M059J (cell line): Measurements from ENCODE around the gene SSR1. TPM values are rescaled to one million over a fixed set of nuclear protein-coding genes. Genes with fewer than 3 reads are reported as not detected.
"Not testable (repeated sequence)": the region's sequence is repeated elsewhere in the genome, so short reads cannot be mapped to it uniquely, and the experiment has no call there.

Source experiments
- DNase-seq: peaks from one replicate; pipeline ENCODE4 v3.0.0-alpha.2; 2012; ENCODE audit warnings: low read depth
- total RNA-seq: library from RNA; depleted of rRNA; stranded (reverse); fragments of >200 nt; shearing (Covaris generic); gene quantifications from 2 replicates; pipeline ENCODE4 v1.2.3, GENCODE V29; 2014; rRNA removed

SSR1 gene
- 230 and 284 TPM in 2 replicates for total RNA-seq

DNA sequence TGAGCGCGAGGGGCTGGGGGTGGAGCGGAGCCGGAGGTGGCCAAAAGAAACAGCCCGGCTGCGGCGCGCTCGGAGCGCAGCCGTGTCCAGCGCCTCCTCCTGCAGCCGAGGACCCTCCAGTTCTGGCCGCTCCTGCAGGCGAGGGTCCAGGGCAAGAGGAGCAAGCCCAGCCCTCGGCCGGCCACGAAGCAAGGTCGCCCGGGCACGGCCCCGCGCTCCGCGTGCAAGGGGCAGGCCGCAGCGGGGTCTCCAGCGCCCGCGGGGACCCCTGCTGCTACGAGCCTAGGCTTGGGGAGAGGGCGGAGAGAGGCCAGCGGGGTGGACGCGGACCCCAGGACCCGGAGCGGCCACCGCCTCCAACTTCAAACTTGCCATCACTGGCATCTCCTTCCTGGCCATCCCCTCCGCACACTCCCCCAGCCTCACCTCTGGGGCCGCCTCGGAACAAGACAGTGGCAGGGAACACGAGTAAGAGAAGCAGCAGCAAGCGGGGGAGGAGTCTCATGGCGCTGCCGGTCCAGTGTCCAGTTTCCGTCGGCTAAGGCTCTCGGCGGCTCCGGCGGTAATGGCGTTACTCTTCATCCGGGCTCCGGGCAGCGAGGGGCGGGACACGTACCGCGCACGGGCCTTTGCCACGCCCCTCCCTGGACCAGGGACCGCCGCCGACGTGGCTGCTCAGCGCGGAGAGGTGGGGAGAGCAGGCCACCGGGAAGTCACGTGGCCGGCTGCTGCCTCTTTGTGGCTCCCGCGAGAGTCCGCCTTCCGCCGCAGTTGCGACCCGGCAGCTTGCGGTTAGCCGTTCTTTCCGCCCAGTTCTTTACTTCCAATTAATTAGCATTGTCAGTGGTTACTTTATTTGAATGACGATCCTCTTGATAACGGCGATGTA is at the start of gene SSR1:
TSS of gene SSR1 (minus strand) at position 584 of the 889 bp plus-strand sequence. CDS start at position 505, 79 bp downstream.
- peak; percentile 99 for DNase-seq

DNA sequence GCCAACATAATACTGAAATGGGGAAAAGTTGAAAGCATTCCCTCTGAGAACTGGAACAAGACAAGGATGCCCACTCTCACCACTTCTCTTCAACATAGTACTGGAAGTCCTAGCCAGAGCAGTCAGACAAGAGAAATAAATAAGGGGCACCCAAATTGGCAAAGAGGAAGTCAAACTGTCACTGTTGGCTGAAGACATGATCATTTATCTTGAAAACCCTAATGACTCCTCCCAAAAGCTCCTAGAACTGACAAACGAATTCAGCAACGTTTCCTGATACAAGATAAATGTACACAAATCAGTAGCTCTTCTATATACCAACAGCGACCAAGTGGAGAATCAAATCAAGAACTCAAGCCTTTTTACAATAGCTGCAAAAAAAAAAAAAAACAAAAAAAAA is 38.9 kb upstream of the SSR1 start:
- DNase-seq = not testable (repeated sequence)

DNA sequence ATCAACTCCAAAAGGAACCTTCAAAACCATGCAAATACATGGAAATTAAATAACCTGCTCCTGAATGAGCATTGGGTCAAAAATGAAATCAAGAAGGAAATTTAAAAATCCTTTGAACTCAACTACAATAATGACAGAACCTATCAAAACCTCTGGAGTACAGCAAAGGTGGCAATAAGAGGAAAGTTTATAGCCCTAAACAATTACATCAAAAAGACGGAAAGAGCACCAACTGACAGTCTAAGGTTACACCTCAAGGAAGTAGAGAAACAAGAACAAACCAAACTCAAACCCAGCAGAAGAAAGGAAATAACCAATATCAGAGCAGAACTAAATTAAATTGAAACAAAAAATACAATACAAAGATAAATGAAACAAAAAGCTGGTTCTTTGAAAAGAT is 37.6 kb upstream of the SSR1 start:
- DNase-seq = not testable (repeated sequence)

DNA sequence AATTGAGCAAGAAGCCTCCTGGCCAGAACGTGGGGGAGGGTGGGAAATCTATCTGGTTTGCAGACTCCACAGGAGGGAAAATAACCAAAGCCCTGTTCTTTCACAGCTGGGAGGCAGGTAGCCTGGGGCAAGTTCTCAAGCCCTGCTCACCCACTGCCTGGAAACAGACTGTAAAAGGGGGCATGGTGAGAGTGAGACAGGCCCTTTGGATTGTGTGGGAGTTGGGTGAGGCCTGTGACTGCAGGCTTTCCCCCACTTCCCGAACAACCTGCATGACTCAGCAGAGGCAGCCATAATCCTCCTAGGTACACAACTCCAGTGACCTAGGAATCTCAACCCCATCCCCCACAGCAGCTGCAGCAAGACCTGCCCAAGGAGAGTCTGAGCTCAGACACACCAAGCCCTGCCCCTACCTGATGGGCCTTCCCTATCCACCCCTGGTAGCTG is 34.6 kb upstream of the SSR1 start:
- peak; percentile 78 for DNase-seq

DNA sequence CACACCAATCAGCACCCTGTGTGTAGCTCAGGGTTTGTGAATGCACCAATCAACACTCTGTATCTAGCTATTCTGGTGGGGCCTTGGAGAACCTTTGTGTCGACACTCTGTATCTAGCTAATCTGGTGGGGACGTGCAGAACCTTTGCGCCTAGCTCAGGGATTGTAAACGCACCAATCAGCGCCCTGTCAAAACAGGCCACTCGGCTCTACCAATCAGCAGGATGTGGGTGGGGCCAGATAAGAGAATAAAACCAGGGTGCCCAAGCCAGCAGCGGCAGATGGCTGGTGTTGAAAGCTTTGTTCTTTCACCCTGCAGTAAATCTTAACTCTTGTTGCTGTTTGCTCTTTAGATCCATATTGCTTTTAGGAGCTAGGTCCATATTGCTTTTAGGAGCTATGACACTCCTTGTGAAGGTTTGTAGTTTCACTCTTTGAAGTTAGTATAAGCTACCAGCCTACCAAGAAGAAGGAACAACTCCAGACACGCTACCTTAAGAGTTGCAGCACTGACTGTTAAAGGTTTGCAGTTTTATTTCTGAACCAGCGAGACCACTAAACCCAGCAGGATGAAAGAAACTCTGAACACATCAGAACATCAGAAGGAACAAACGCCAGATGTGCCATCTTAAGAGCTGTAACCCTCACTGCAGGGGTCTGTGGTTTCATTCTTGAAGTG is 31.9 kb upstream of the SSR1 start:
- DNase-seq = not testable (repeated sequence)

DNA sequence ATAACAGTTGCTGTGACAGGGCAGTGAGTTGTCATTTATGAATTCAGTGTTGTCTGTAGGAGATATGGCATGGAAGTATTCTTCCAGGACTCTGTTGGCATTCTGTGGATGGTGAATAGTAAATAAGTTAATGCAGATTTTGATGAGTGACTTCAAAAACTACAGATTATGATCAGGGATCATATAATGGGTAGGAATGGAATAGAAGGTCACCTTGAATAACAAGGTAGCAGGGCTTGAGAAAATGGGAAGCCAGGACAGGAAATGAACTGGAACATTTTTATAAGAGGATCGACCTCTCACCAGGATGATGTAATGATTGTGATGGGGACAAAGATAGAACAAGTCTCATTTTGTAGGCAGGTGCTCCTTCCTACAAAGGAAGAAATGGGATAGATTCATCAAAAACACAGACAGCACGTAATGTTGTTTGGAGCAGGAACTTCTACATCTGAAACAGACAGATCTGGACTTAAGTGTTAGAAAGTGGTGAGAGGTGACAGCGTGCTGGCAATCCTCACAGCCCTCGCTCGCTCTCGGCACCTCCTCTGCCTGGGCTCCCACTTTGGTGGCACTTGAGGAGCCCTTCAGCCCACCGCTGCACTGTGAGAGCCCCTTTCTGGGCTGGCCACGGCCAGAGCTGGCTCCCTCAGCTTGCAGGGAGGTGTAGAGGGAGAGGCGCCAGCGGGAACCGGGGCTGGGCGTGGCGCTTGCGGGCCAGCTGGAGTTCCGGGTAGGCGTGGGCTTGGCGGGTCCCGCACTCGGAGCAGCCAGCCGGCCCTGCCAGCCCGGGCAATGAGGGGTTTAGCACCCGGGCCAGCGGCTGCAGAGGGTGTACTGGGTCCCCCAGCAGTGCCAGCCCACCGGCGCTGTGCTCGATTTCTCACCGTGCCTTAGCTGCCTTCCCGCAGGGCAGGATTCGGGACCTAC is 30.8 kb upstream of the SSR1 start:
- no peak for DNase-seq

DNA sequence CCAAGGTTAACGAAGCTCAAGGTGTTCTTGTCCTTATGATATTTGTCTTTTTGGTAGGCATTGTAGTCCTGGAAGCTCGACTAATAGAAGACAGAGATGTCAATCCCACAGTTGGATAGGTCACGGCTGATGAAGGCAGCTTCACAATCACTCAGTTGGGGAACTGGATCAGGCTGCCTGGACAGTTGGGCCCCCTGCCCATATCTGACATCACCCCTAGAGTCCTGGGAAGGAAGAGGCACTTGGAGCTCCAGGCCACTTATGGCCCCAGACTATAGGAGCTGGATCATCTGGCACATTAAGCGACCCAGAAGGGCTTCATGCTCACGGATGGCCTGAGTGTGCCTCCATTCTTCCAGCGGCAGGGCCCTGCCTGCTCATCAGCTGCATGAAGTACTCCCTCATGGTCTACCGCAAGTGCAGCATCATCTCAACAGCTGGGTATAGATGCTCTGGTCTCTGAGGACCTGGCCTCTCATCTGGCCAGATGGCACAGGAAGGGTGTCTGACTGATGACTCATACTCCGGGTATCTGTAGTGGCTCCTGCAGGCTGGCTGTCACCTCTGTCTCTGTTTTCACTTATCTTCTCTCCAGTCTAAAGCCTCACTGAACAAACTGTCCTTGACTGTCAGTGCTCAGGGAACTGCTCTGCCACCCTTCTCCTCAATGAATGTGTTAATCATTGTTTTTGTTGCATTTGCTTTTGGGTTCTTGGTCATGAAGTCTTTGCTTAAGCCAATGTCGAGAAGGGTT is 29.2 kb upstream of the SSR1 start:
- DNase-seq = peak; percentile 58

DNA sequence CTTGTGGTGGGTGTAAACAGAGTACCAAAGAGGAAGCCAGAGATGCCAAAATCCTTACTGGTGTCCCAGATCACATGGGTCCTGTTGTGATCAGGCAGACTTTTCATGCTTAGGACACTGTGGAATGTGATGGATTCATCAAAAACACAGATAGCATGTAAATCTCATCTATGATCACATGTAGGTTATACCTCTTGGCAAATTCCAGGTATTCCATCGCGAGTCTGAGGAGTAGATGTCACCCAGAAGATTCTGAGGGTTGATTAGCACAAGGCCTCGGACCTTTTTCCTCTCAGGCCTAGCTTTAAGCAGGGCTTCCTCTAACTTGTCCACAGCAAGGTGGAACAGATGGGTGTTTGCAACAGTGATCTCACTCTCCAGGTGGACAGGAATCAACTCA is 28.3 kb upstream of the SSR1 start:
- no peak for DNase-seq

DNA sequence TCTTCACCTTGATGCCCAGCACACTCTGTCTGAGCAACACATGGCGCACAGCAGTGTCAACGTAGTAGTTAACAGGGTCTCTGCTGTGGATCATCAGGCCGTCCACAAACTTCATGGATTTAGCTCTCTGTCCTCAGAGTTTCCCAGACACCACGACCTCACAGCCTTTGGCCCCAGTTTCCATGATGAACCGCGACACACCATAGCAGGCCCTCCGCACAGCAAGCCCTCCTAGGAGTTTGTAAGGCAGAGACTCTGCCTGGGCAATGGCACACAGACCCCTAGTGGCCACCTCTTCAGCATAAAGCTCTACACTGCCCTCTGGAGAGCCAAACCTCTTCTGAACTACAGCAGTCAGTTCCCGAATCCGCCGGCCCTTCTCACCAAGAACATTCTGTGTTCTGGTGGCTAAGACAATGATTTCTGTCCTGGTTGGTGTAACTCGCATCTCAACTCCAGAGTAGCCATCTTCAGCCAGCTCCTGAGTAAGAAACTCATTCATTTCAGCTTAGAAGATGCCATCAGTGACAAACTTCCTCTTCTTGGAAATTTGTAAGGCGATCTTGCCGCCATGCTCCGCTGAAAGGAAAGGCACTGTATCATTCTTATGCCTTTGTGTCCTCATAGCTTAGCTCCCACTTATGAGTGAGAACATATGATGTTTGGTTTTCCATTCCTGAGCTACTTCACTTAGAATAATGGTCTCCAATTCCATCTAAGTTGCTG is 26.2 kb upstream of the SSR1 start:
- DNase-seq = peak; percentile 27

DNA sequence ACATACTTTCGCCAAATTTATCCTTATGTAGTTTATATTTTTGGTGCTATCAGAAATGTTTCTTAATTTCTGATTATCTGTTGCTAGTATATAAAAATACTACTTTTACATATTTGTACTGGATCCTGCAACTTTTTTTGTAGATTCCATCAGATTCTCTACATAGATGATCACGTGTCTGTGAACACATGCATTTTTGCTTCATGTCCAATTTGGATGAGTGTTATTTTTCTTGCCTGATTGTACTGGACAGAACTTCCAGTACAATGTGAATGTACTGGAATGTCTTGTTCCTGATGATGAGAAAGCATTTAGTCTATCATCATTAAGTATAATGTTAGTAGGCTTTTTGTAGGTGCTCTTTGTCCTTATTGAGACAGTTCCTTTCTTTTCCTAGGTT is 25.0 kb upstream of the SSR1 start:
- DNase-seq = no peak

DNA sequence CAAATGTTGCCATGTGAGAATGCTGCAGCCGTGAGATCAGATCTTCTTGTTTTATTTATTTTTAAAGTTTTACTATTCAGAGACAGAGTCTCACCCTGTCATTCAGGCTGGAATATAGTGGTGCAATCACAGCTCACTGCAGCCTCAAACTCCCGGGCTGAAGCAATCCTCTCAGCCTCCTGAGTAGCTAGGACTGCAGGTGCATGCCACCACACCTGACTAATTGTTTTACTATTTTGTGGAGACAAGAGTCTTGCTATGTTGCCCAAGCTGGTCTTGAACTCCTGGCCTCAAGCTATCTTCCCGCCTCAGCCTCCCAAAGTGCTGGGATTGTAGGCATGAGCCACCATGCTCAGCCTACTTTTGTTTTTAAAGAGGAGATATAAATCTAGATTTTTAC is 22.5 kb upstream of the SSR1 start:
- DNase-seq = no peak

DNA sequence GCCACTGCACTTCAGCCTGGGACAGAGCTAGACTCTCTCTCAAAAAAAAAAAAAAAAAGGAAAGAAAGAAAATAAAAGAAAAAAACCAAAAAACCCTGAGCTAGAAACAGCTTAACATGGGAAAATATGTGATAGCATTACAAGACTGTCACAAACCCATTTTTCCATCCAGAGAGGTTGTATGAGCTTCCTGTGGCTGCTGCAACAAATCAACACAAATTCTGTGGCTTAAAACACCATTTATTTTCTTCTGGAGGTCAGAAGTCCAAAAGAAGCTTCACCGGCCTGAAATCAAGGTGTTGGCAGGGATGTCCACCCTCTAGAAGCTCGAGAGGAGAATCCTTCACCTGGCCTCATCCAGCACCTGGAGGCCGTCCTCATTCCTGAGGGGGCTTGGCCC is 21.7 kb upstream of the SSR1 start:
- no peak for DNase-seq

DNA sequence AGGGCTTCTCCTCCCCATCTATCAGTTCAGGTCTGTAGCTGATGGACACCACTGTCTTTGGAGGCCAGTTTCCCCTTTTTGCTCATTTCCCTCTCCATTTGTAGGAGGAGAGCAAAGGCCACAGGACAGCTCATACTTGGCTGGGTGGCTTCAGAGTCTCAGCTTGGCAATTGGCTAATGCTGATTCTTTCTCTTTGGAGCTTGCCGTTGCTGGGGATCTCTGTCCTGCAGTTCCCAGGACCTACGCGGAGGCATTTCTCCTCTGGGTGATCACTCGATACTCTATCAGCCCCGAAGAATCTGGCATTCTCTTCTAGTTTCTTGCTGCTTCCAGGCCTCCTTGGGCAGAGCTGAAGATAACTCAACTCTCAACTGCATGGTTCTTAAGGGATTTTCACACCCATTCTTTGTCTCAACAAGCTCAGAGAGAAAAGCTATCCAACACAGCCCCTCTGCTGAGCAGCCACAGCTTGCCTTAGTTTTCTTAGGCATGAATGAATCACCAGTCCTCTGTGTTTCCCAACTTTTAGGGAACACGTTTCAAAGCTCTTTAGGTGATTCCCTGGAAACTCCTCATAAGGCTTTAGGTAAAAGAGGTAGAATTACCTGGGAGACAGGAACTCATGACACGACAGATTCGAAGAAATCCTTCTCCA is 19.2 kb upstream of the SSR1 start:
- no peak for DNase-seq

DNA sequence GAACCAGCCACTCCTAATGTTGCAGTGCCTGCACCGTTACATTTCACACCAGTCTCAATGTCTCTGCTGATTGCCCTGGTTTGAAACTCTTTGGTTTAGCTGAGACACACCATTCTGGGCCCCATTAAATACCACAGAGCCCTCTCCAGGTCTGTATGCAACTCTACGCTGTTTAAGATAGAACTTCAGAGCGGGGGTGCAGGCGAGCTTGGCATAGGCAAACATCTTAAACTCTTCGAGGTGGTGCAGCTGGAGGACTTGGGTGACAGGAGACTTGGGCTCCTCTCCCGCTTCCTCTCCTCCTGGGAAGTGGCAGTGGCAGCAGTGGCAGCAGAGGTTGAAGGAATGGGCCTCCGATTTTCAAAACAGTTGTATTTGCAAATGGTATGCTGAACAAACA is 18.5 kb upstream of the SSR1 start:
- no peak for DNase-seq

DNA sequence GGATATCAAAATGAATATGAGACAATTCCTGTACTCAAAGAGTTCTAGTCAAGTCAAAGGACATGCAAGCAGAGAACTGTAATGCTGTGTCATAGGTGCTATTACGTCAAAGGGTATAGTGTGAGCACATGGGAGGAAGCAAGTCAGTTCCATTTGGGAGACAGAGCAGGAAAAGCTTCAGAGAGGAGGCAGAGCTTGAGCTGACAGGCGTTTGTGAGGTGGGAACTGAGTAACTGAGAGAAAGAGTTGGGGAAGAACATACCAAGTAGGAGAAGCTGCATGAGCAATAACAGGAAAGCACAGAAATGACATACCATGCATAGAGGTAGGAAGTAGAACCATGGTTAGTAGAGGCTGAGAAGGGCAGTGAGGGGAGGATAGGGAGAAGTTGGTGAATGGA is 15.2 kb upstream of the SSR1 start:
- no peak for DNase-seq

DNA sequence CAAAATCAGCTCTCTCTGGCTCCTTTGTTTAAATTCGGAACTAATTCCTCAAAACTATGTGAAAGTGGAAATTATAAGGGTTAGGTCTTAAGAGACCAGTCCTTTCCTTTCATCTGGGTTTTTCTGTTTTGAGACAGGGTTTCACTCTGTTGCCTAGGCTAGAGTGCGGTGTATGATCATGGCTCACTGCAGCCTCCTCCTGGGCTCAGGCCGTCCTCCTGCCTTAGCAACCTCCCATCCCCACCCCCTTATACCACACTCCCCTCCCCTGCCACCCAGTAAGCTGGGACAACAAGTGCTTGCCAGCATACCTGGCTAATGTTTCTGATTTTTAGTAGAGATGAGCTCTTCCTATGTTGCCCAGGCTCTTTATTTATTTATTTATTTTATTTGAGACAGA is 12.8 kb upstream of the SSR1 start:
- no peak for DNase-seq

DNA sequence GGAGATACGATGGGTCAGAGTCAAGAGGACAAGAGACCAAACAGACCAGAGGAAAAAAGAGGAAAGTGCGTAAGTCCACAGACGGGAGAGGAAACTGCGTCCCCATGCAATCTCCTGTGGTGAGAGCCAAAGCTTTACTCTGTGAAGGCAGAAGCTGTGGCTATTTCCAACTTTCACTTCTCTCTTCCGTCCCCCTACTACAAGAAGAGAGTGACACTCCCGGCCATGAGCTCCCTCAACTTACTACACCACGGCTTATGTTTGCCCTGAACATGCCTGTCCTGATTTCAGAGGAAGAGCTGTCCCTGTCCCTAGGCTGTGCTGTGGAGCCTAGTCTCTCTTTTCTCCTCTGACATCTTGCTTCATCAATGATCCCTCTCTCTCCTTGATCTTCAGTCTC is 11.5 kb upstream of the SSR1 start:
- no peak for DNase-seq

DNA sequence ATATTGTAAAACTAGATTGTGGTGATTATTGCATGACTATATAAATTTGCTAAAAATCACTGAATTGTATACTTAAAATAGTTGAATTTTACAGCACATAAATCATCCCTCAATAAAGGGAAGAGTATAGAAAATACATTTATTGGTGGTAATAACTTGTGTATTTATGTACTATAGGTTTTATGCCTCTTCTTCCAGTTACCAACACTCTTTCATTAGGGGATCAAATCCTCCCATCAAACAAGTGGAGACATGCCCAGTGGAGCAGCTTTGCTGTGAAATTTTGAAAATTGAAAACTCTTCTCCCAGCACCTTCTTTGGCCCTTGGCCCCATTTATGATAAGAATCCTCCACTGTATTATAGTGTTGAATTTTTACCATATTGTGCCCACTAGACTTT is 10.1 kb upstream of the SSR1 start:
- no peak for DNase-seq

DNA sequence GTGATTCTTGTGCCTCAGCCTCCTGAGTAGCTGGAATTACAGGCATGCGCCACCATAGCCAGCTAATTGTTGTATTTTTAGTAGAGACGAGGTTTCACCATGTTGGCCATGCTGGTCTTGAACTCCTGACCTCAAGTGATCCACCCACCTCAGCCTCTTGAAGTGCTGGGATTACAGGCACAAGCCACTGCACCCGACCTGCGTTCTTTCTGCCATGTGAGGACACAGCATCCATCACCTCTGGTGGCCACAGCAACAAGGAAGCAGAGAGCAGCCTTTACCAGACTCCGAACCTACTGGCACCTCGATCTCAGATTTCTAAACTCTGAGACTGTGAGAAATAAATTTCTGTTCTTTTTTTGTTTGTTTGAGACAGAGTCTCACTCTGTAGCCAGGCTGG is 8.9 kb upstream of the SSR1 start:
- DNase-seq = not testable (repeated sequence)

DNA sequence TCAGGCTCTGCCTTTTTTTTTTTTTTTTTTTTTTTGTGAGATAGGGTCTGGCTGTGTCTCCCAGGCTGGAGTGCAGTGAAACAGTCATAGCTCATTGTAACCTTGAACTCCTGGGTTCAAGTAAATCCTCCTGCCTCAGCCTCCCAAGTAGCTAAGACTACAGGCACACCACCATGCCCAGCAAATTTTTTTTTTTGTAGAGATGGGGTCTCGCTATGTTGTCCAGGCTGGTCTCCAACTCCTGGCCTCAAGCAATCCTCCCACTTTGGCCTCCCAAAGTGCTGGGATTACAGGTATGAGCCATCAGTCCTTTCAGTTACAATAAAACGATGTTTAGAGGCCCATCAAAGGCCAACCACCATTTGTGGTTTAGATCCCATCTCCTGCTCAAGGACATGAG is 6.4 kb upstream of the SSR1 start:
- DNase-seq = not testable (repeated sequence)
